Panc1 (cell line): ENCODE data around the gene ADAM12.

Source experiments
- POLR2AphosphoS5 ChIP-seq: IDR thresholded peaks from 2 replicates; pipeline ENCODE4 v1.6.1; 2012; ENCODE audit warnings: mild to moderate bottlenecking, low read depth, low read length, moderate library complexity
- TF ChIP-seq, protein P1 (sequence below): fragments of 450-650 bp; IDR thresholded peaks from 2 replicates; pipeline ENCODE4 v1.5.1; 2017; ENCODE audit warnings: mild to moderate bottlenecking

DNA sequence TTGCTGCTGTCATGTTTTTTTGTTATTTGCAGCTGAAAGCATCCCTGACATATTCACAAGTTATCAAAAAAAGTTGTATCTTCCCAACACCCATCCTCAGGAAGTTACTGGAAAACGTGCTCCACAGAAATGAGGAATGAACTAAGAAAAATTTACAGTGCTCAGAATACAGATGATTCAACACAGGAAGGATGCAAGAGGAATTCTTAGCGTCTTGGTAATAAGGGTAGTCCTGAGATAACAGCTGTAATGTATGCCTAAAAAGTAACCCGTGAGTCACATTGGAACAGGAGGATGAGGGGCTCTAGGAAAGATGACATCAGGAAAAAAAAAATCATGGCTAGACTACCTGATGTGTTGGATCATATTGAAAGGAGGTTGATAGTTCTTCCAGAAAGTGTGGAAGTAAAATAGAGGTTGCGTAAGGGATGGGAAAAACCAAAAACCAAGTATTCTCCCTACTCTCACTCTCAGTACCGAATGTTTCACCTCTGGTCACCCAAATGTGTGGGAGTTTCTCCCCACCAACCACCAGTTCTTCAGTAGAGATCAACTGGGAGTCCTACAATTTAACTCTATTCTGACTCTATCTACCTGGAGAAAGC lies 3.9 kb downstream of the ADAM12 start:
- TF ChIP-seq, protein P1, sequence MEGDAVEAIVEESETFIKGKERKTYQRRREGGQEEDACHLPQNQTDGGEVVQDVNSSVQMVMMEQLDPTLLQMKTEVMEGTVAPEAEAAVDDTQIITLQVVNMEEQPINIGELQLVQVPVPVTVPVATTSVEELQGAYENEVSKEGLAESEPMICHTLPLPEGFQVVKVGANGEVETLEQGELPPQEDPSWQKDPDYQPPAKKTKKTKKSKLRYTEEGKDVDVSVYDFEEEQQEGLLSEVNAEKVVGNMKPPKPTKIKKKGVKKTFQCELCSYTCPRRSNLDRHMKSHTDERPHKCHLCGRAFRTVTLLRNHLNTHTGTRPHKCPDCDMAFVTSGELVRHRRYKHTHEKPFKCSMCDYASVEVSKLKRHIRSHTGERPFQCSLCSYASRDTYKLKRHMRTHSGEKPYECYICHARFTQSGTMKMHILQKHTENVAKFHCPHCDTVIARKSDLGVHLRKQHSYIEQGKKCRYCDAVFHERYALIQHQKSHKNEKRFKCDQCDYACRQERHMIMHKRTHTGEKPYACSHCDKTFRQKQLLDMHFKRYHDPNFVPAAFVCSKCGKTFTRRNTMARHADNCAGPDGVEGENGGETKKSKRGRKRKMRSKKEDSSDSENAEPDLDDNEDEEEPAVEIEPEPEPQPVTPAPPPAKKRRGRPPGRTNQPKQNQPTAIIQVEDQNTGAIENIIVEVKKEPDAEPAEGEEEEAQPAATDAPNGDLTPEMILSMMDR: no peak
- no peak for TF ChIP-seq POLR2AphosphoS5
